ENCODE data around the gene GSK3A.

The GSK3A gene

GRCh38 chr19:42279902-42280814 lies 37.8 kb upstream of the GSK3A start (continued):
- TF ChIP-seq ZNF513 (tag by site-specific recombination; IDR thresholded peaks at IDR 0.05) (no peak; the same call in 1 of the 2 replicates), ZNF664 (tag by site-specific recombination; IDR thresholded peaks at IDR 0.05) (no peak), ZNF404 (tag by site-specific recombination; IDR thresholded peaks at IDR 0.05) (no peak), ZNF280D (tag by site-specific recombination; IDR thresholded peaks at IDR 0.05) (0 out of 2 replicates have a peak, but pooled peaks have one; percentile 53), ZNF394 (tag by site-specific recombination; IDR thresholded peaks at IDR 0.05; ENCODE audit: borderline replicate concordance) (peak; percentile 48; the same call in 1 of the 2 replicates), ZNF473 (tag by site-specific recombination; IDR thresholded peaks at IDR 0.05) (no peak), ZNF169 (tag by site-specific recombination; IDR thresholded peaks at IDR 0.05) (no peak), ZNF580 (tag by site-specific recombination; IDR thresholded peaks at IDR 0.05) (peak; percentile 70), ZNF292 (tag by site-specific recombination; IDR thresholded peaks at IDR 0.05; ENCODE audit: borderline replicate concordance, low read depth) (no peak), ZNF561 (tag by site-specific recombination; IDR thresholded peaks at IDR 0.05; ENCODE audit: borderline replicate concordance) (peak; percentile 98), ZNF629 (tag by site-specific recombination; IDR thresholded peaks at IDR 0.05) (peak; percentile 63), ZNF768 (tag by site-specific recombination; IDR thresholded peaks at IDR 0.05) (no peak), ZBTB6 (tag by site-specific recombination; IDR thresholded peaks at IDR 0.05) (peak; percentile 36; the same call in 1 of the 2 replicates), ZSCAN23 (tag by site-specific recombination; IDR thresholded peaks at IDR 0.05) (0 out of 2 replicates have a peak, but pooled peaks have one; percentile 39), ZNF423 (tag by site-specific recombination; IDR thresholded peaks at IDR 0.05) (peak; percentile 100), ZFP69B (tag by site-specific recombination; IDR thresholded peaks at IDR 0.05) (peak; percentile 69), ZSCAN30 (tag by site-specific recombination; IDR thresholded peaks at IDR 0.05) (peak; percentile 82), ZNF211 (tag by site-specific recombination; IDR thresholded peaks at IDR 0.05; ENCODE audit: low read depth) (0 out of 2 replicates have a peak, but pooled peaks have one; percentile 24), ZNF302 (tag by site-specific recombination; IDR thresholded peaks at IDR 0.05; ENCODE audit: low read depth) (no peak), ZNF707 (tag by site-specific recombination; IDR thresholded peaks at IDR 0.05) (no peak), KLF1 (tag by site-specific recombination; IDR thresholded peaks at IDR 0.05) (peak; percentile 99), SP2 (tag by site-specific recombination; IDR thresholded peaks at IDR 0.05) (peak; percentile 90), ZNF433 (tag by site-specific recombination; IDR thresholded peaks at IDR 0.05; ENCODE audit: low read depth) (no peak), KLF17 (tag by site-specific recombination; IDR thresholded peaks at IDR 0.05) (peak; percentile 75), ZIC2 (tag by site-specific recombination; IDR thresholded peaks at IDR 0.05) (peak; percentile 99), ZNF354C (tag by site-specific recombination; IDR thresholded peaks at IDR 0.05; ENCODE audit: borderline replicate concordance, low read depth) (no peak), TSHZ1 (tag by site-specific recombination; IDR thresholded peaks at IDR 0.05; ENCODE audit: borderline replicate concordance) (peak; percentile 57; the same call in 1 of the 2 replicates), ZNF184 (tag by site-specific recombination; IDR thresholded peaks at IDR 0.05) (no peak), ZXDB (tag by site-specific recombination; IDR thresholded peaks at IDR 0.05) (peak; percentile 99)
